GM19468 (cell line): ENCODE measurements around the gene SETSIP.
"Not testable (repeated sequence)": the region's sequence is repeated elsewhere in the genome, so short reads cannot be mapped to it uniquely, and the experiment has no call there.

Experiments
- ATAC-seq: cut with Tn5 transposase; IDR thresholded peaks from one replicate; pipeline ENCODE4 v1.9.1; 2021; ENCODE audit warnings: mild to moderate bottlenecking, moderate library complexity, moderate number of reproducible peaks; ENCODE audit not compliant: unreplicated experiment; ENCODE audit errors: extremely low read depth

SETSIP gene

DNA sequence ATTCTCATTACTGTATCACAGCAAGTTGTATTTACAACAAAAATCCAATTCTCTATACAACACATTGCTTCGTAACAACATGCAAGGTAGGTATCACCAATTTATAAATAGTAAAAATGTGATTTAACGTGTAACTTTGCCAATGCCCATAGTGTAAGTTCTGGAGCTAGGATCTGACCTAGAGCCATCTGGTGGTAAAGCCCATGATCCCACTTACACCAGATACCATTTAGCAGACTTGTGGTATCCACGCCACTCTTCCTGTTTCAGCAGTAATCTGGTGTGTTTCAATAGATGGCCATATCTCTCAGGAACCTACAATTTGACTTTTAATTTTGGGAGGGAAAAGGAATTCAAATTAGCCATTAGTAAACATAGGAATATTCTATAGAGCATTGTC is 10.2 kb downstream of the SETSIP start:
- ATAC-seq, result no peak

DNA sequence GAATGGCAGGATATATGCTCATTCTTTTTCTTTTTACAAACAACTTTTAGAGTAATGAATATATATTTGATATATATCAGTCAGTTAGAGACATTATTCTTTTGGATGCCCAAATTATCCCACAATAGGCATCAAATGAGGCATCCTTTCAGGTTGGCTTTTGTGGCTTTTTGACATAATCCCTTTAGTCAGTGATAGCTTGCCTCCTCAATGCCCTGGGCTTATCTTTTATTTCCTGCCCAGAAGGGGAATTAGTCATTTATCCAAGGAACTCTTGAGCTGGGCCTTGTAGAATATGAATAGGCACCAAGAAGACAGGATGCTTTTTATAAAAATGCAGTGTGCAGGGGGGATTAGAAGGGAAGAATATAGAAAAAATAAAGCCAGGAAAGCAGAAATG is 23.3 kb downstream of the SETSIP start:
- ATAC-seq, result no peak

DNA sequence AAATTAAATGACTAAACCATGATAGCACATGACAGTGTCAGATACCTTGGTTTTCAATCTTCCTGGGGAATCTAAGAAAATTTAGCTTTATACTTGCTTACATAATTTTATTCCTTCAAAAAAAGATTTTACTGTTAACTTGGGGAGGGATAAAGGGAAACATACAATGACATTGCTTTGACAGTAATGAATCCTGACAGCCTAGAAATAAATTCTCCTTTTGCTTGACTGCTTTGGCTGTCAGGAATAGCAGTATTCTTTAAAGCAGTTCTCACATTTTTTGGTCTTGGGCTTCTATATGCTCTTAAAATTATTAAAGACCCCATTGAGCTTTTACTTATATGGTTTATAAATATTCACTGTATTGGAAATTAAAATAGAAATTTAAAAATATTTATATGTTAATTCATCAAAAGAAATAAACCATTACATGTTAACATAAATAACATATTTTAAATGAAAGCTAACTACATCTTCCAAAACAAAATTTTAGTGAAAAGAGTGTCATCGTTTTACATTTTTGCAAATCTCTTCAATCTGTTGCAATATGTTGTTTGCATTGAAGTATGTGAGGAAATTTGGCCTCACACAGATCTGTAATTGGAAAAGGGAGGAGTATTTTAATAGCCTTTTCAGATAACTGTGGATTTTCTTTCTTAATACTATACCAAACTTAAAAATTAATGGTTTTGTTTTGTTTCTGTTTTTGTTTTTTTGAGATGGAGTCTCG is 29.3 kb downstream of the SETSIP start:
- no peak for ATAC-seq

DNA sequence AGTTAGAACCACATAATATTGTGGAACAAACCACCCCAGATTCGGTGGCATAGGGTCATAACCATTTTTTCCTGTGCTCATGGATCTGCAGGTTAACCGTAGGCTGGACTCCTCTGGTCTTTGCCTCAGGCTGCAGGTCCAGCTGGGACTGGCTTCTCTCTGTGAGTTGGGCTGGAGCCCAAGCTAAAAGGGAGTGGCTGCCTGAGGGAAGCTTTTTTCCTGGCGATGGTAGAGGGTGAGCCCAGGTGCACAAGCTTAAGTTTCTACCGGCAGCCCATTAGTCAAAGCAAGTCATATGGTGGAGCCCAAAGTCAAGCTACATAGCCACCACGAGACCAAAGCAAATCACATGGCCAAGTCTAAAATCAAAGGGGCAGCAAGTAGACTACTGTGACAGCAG is 31.6 kb downstream of the SETSIP start:
- no peak for ATAC-seq

DNA sequence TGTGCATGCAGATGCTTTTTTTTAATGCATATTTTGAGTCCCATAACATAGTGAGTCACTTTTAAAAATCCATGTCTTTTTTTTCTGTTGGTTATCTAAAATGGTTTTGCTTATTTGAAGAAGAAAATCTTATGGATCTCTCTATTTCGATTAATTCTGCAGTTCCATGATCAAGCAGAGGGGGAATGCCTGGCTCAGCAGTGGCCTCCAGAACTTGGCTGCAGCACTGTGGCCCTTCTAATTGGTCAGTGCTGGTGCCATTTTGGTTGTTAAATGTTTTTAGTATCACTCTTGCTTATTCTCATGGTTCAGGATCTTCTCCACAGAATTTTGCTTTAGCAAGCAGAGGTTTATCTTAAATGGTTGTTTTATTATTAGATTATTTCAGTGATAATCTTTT is 34.2 kb downstream of the SETSIP start:
- ATAC-seq, result no peak

DNA sequence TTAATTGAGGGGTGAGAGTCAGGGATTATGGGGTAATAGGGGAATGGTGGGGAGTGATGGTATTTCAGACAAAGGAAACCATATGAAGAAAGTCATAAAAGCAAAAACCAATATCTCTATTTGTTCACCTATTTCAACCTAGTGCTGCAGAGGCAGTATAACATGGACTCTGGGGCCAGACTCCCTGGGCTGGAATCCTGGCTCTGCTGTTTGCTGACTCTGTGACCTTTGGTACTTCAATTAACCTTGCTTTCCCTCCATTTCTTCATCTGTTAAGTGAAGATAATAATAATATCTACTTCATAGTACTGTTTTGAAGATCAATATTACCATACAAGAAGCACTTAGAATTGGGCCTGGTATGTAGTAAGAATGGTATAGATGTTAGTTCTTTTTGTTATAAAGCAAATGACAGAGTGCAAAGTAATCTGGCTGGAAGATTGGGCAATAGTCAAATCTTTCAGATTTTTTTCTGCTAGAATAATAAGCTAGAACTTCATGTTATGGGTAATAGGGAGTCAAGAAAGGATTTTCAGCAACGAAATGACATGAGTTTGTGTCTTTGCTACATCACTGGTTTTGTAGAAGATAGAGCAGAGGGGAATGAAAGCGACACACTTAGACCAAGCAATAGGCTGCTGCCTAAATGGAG is 36.4 kb downstream of the SETSIP start:
- no peak for ATAC-seq

DNA sequence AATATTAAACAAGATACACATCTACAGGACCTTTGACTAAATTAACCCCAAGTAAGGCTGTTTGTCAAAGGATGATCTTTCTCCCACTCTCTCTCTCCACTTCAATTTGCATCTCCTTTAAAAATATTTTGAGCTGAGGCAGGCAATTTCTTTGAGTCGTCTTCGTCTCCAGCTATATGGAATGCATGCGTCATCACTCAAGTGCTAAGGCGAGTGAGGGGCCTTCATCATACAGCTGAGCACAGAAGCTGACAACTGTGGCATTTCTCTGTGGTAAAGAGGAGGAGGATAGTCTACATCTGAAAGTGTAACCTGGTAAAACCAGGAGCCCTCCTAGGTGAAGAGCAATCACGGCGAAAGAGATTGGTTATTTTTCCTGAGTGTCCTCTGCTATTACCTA is 37.8 kb downstream of the SETSIP start:
- ATAC-seq, result no peak

DNA sequence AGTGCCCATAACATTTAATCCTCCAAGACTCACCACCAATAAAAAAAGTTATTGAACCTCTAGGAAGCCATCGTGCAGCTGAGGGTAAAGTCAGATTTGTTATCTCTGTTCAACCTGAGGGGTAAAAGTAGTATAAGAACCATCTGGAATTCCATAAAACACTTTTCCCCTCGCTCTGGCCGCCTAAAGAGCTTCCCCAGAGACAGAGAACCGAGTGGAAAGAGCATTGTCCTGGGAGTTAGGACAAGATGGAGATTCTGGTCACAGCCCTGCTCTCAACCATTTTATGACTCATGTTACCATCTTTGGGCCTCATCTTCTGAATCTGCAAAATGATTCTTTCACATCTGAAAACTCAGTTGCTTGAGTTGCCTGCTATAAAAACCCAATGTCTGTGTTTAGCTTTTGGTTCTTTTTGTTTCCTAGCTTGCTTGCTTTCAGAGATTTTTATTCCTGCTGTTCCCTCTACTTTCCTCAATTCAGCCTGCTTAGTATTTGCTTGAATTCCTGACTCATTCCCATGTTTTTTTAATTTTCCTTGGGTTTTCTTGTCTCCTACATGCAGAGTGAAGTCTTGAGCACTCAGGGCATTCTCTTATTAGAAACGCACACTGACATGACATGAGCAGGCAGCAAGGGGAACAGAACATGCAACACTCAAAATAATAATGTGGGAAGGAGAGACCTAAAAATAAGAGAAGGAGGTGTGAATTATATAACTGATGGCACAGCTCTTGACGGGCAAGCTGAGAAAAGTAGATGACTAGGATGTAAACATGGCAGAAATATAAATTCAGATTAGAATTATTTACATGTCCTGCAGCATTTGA is 43.7 kb downstream of the SETSIP start:
- ATAC-seq, result no peak

DNA sequence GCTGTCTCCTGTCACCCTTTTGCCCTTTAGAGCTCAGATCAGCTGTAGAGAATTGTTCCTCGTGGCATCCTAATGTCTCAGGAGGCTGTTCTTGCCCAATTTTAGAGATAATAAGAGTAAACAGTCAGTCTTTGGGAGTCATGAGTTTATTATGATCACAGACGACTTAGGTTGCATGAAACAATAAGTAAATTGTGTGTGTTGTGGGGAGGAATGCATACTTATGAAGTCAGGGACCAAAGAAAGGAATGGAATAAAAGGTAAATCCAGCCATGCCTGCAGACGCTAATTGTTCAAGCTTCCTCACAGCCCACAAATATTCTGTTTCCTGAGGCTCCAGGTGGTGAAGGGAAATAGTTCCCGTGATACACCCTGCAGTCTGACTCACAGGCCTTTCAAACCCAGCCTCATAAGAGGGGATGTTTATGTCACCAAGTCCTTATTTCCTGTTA is 44.5 kb downstream of the SETSIP start:
- no peak for ATAC-seq

DNA sequence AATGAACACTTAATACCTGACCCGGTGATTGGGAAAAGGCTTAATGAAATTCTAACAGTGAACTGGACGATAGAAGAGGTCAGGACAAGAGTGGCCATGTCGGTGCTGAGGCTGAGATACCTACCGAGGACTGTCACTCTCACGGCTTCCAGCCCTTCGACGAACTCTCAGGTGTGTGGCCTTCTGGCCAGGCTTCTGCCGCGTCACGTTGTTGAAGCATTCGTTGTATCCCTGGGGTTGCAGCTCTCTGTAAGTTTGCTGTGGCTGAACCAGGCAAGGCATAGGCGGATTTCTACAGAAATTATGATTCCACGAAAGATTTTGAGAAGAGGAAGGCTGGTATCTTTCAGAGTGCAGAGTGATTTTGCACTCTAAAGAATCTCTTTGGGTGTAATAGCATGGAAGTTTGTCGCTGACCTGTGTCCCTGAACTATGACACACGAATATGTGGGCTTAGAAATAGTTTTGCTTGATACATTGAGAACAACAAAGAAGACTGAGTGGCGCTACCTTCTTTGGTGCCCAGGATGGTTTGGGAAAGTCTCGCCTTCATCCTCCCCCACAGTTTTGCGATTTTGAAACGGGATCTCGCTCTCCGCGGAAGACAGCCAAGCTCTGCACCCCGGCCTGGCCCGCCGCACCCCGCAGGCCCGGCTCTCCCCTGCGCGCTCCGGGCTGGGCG is 45.8 kb downstream of the SETSIP start:
- no peak for ATAC-seq

DNA sequence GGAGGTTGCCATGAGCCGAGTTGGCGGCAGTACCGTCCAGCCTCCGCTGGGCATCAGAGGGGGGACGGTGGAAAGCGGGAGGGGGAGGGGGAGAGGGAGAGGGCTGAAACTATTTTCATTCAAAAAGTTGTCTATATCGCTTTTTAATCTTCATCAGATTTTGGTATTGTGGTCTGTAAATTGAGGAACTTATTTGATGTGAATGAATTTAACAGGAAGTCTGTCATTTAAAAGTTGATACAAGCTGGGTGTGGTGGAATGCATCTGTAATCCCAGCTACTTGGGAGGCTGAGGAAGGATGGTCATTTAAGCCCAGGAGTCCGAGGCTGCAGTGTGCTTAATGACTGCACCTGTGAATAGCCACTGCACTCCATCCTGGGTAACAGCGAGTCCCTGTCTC is 48.4 kb downstream of the SETSIP start:
- ATAC-seq, result no peak

DNA sequence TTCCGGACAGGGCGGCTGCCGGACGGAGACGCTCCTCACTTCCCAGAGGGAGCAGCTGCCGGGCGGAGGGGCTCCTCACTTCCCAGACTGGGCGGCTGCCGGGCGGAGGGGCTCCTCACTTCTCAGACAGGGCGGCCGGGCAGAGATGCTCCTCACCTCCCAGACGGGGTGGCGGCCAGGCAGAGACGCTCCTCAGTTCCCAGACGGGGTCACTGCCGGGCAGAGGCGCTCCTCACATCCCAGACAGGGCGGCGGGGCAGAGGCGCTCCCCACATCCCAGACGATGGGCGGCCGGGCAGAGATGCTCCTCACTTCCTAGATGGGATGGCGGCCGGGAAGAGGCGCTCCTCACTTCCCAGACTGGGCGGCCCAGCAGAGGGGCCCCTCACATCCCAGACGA is 49.2 kb downstream of the SETSIP start:
- ATAC-seq, result not testable (repeated sequence)
